ENCODE data around the gene HDAC7.
A peak's percentile ranks its signal among the peaks of the same experiment; 100 is the strongest.
"Not testable (repeated sequence)": the region's sequence is repeated elsewhere in the genome, so short reads cannot be mapped to it uniquely, and the experiment has no call there.

HDAC7 gene

GRCh38 chr12:47848853-47849252 is 29.1 kb upstream of the HDAC7 start:
- no peak for DNase-seq

GRCh38 chr12:47846294-47846996 is 26.7 kb upstream of the HDAC7 start:
- no peak for DNase-seq

GRCh38 chr12:47845081-47845480 is 25.4 kb upstream of the HDAC7 start:
- no peak for DNase-seq

GRCh38 chr12:47844264-47845019 is 24.7 kb upstream of the HDAC7 start:
- peak; percentile 89 for DNase-seq

GRCh38 chr12:47843226-47843980 is 23.7 kb upstream of the HDAC7 start:
- DNase-seq: no peak

GRCh38 chr12:47842543-47842942 is 22.8 kb upstream of the HDAC7 start:
- DNase-seq: not testable (repeated sequence)

- no peak for DNase-seq
Observed at GRCh38 chr12:47841910-47842309, 22.2 kb upstream of the HDAC7 start.

GRCh38 chr12:47841501-47841900 is 21.8 kb upstream of the HDAC7 start:
- DNase-seq: no peak

GRCh38 chr12:47840571-47840970 is 20.9 kb upstream of the HDAC7 start:
- no peak for DNase-seq

- DNase-seq: no peak
Observed at GRCh38 chr12:47839214-47839876, 19.6 kb upstream of the HDAC7 start.

- DNase-seq: peak; percentile 76
Observed at GRCh38 chr12:47838286-47838931, 18.7 kb upstream of the HDAC7 start.

GRCh38 chr12:47837190-47838171 is 17.8 kb upstream of the HDAC7 start:
- DNase-seq: peak; percentile 84

- DNase-seq: no peak
Observed at GRCh38 chr12:47835831-47836155, 16.1 kb upstream of the HDAC7 start.

- no peak for DNase-seq
Observed at GRCh38 chr12:47835006-47835830, 15.5 kb upstream of the HDAC7 start.

GRCh38 chr12:47834199-47834903 is 14.6 kb upstream of the HDAC7 start:
- peak; percentile 90 for DNase-seq

- peak; percentile 90 for DNase-seq
Observed at GRCh38 chr12:47833591-47834012, 13.9 kb upstream of the HDAC7 start.

GRCh38 chr12:47832263-47832933 is 12.7 kb upstream of the HDAC7 start:
- no peak for DNase-seq

GRCh38 chr12:47829584-47829983 is 9.9 kb upstream of the HDAC7 start:
- peak; percentile 34 for DNase-seq

GRCh38 chr12:47828976-47829482 is 9.3 kb upstream of the HDAC7 start:
- DNase-seq: peak; percentile 87

Data from hematopoietic multipotent progenitor cell treated with erythropoietin and hydrocortisone succinate and interleukin-3 and kit ligand, for 6 days (in vitro differentiated cells).